Measurements from ENCODE around the gene PITPNB. TPM values are rescaled to one million over a fixed set of nuclear protein-coding genes. Genes with fewer than 3 reads are reported as not detected.

Gene PITPNB
- total and polyA plus RNA-seq, 8 donors = 51.1 to 79.3 (median 71.2) TPM

DNA sequence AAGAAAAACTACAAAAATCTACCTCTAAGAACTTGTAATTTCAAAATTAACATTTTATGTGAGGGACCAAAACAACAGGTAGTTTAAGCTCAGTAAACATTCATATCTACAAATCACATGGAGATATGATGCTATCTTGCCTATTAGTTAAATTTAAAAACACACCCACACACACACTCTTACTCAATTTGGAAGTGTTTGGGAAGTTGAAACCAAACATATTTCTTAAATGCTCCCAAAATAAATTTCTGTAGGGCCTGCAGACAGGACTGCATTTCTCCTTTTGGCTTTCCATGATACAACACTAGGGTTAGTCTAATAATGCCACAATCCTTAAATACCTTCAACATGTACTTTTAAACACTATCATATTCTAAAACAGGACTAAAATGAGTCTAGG, 7.0 kb downstream of the PITPNB start:
- no peak overlapping the region for H3K27ac ChIP-seq
- intact Hi-C loops (cut with DNase I) = no loop called here

DNA sequence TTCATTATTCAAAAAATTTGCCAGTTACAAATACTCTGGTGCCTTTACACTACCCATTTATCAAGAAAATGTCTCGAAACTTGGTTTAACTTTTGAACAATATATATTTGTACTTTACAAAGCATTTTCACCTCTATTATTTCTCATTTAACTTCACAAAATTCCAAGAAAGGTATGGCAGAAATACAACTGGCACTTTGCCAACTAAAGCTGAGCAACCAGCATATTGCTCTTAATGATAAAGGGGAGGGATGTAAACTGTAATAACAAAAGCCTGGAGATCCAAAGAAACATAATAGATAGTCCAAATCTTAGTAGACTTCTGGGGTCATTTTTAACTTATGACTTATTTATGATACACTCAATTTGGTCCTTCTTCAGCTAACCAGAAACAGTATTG, 7.7 kb downstream of the PITPNB start:
- DNase-seq (no peak), ATAC-seq (no peak)
- intact Hi-C loops (cut with DNase I) = no loop called here
- Histone ChIP-seq H3K27ac (no peak overlapping the region), H3K27me3 (no peaks in the 10 kb centered on the region), H3K9me3 (no peaks in the 10 kb centered on the region), H3K36me3 (peaks cover 0 to 39% of the 10 kb centered on the region in 2 donors), H3K4me1 (peaks cover 23 to 49% of the 10 kb centered on the region in 2 donors), H3K4me3 (no peak overlapping the region)
- TF ChIP-seq, protein P1, sequence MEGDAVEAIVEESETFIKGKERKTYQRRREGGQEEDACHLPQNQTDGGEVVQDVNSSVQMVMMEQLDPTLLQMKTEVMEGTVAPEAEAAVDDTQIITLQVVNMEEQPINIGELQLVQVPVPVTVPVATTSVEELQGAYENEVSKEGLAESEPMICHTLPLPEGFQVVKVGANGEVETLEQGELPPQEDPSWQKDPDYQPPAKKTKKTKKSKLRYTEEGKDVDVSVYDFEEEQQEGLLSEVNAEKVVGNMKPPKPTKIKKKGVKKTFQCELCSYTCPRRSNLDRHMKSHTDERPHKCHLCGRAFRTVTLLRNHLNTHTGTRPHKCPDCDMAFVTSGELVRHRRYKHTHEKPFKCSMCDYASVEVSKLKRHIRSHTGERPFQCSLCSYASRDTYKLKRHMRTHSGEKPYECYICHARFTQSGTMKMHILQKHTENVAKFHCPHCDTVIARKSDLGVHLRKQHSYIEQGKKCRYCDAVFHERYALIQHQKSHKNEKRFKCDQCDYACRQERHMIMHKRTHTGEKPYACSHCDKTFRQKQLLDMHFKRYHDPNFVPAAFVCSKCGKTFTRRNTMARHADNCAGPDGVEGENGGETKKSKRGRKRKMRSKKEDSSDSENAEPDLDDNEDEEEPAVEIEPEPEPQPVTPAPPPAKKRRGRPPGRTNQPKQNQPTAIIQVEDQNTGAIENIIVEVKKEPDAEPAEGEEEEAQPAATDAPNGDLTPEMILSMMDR (IDR thresholded peaks at IDR 0.05) = no peak

More for the DNA sequence above, 7.0 kb downstream of the PITPNB start:
- Histone ChIP-seq H3K4me1 (peaks cover 23 to 56% of the 10 kb centered on the region in 2 donors), H3K4me3 (no peak overlapping the region), H3K27me3 (no peaks in the 10 kb centered on the region), H3K9me3 (no peaks in the 10 kb centered on the region), H3K36me3 (peaks cover 0 to 34% of the 10 kb centered on the region in 2 donors)
- TF ChIP-seq, protein P1 (IDR thresholded peaks at IDR 0.05) = no peak
- ATAC-seq (no peak), DNase-seq (no peak)

DNA sequence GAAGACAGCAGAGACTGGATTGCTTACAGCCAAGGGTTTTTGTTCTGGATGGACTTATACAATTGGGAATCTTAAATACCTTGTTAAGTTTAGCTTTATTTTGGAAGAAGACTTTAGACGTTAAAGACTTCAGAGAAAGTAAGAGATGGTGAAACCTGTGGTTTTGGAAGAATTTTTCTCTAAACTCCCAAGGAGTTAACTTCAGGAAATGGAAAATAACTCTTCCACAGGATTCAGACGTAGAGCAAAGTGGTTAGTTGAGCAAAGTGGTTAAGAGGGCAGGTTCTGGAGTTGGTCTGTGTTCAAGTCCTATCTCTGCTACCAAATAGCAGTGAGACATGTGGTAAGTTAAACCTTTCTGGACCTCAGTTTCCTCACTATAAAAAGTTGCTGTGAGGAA, 12.8 kb downstream of the PITPNB start:
- peaks cover 0 to 77% of the 10 kb centered on the region in 2 donors for H3K36me3 ChIP-seq
- TF ChIP-seq, protein P1 (IDR thresholded peaks at IDR 0.05) = no peak
- DNase-seq (no peak), ATAC-seq (no peak)
- intact Hi-C loops (cut with DNase I) = no loop called here
- H3K27ac ChIP-seq = no peak overlapping the region
- H3K4me1 ChIP-seq = peaks cover 0 to 23% of the 10 kb centered on the region in 2 donors
- H3K9me3 ChIP-seq = no peaks in the 10 kb centered on the region
- no peaks in the 10 kb centered on the region for H3K27me3 ChIP-seq
- H3K4me3 ChIP-seq = no peak overlapping the region

DNA sequence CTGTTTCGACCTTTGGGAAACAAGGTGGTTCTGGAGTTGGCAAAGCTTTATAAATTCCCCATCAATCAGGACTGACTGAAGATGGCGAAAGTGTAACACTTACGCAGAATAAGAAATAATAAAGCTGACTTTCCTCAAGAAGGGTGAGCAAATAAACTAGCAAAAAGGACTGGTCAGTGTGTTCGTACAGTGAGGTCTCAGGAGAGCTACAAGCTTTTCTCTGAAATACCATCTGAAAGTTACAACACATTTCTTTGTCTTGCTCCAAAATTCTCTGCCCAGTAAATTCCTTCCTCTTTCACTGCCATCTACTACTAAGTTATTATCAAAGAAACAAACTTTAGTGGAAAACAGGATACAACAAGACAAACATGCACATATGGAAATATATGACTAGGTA, 13.4 kb downstream of the PITPNB start:
- Histone ChIP-seq H3K4me3 (no peak overlapping the region), H3K9me3 (no peaks in the 10 kb centered on the region), H3K27ac (no peak overlapping the region), H3K4me1 (peaks cover 0 to 23% of the 10 kb centered on the region in 2 donors), H3K27me3 (no peaks in the 10 kb centered on the region), H3K36me3 (peaks cover 0 to 75% of the 10 kb centered on the region in 2 donors)
- intact Hi-C loops (cut with DNase I) = no loop called here
- TF ChIP-seq, protein P1 (IDR thresholded peaks at IDR 0.05) = no peak
- ATAC-seq = no peak
- DNase-seq = no peak

DNA sequence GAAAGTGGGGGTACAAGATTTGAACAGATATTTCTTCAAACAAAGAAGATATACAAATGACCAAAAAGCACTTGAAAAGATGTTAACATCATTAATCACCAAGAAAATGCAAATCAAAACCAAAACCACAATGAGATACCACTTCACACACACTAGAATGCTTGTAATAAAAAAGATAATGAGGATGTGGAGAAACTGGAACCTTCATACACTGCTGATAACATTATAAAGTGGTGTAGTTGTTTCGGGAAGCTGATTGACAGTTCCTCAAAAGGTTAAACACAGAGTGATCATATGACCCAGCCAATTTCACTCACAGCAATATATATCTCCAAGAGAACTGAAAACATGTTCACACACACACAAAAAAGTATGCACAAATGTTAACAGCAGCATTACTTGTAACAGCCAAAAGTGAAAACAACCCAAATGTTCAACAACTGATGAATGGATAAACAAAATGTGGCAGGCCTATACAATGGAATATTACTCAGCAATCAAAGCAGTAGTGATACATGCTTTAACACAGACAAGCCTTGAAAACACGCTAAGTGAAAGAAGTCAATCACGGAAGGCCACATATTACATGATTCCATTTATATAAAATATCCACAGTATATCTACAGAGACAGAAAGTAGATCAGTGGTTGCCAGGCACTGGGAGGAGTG, 15.1 kb downstream of the PITPNB start:
- Histone ChIP-seq H3K27me3 (no peaks in the 10 kb centered on the region), H3K27ac (peak overlapping the region in 1 of 2 donors; percentile 30), H3K4me1 (peaks cover 0 to 23% of the 10 kb centered on the region in 2 donors), H3K36me3 (peaks cover 0 to 69% of the 10 kb centered on the region in 2 donors), H3K4me3 (no peak overlapping the region), H3K9me3 (no peaks in the 10 kb centered on the region)
- DNase-seq = no peak
- intact Hi-C loops (cut with DNase I) = no loop called here
- no peak for ATAC-seq
- TF ChIP-seq, protein P1 (IDR thresholded peaks at IDR 0.05) = no peak

Data from left lung (tissue), 10 donors.